NCI-H2227 (cell line): ENCODE results near the gene SCRT2.

Experiments
- DNase-seq: peaks from one replicate; lab custom pipeline; 2025; ENCODE audit not compliant: unreplicated experiment; lab: John Stamatoyannopoulos, UW

The SCRT2 gene

GRCh38 chr20:635028-635892 lies 40.3 kb downstream of the SCRT2 start:
- DNase-seq: no peak

GRCh38 chr20:634148-634925 lies 41.3 kb downstream of the SCRT2 start:
- DNase-seq: no peak

- no peak for DNase-seq
These were observed 44.5 kb downstream of the SCRT2 start for GRCh38 chr20:631101-631500.

- no peak for DNase-seq
These were observed 49.0 kb downstream of the SCRT2 start for GRCh38 chr20:626579-626978.

GRCh38 chr20:625360-625932 lies 50.2 kb downstream of the SCRT2 start:
- no peak for DNase-seq

- no peak for DNase-seq
These were observed 51.9 kb downstream of the SCRT2 start for GRCh38 chr20:623704-624103.

- no peak for DNase-seq
These were observed 52.6 kb downstream of the SCRT2 start for GRCh38 chr20:623021-623420.

- no peak for DNase-seq
These were observed 53.4 kb downstream of the SCRT2 start for GRCh38 chr20:622161-622560.

- DNase-seq: no peak
These were observed 54.4 kb downstream of the SCRT2 start for GRCh38 chr20:621125-621756.

DNA sequence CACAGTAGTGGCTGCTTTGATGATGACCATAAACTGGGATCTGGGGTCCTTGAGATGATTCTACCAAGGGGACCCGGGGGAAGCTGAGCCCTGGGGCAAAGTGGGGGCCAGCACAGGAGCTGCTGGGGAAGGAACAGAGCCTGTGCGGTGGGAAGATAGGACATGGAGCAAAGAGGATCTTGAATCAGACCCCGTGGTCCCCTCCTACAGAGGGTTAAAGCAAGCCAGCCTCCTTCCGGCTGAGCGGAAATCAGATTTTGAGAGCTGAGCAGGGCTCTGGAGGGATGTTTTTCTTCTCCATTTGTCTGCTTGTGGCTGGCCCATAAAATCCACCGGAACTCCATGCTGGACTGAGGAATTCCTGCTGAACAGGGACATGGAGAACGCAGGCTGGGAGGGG lies 55.4 kb downstream of the SCRT2 start:
- no peak for DNase-seq

DNA sequence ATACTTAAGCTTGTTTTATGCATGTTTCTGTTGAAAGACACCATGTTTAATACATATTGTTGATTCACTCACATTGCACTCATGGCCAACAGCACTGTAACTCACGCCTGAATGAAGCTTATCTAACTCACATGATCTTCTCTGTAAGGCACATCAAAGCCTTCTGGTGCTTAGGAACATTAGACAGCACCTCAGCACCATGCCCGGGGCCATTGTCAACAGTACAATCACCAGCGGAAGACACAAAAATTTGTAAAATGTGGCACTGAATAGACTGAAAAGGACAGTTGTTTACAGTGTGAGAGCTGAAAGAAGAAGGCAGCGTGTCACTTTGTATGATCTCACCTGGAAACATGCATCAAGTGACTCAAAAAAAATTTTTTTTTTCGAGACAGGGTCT lies 56.6 kb downstream of the SCRT2 start:
- no peak for DNase-seq

GRCh38 chr20:617934-618690 lies 57.5 kb downstream of the SCRT2 start:
- no peak for DNase-seq

DNA sequence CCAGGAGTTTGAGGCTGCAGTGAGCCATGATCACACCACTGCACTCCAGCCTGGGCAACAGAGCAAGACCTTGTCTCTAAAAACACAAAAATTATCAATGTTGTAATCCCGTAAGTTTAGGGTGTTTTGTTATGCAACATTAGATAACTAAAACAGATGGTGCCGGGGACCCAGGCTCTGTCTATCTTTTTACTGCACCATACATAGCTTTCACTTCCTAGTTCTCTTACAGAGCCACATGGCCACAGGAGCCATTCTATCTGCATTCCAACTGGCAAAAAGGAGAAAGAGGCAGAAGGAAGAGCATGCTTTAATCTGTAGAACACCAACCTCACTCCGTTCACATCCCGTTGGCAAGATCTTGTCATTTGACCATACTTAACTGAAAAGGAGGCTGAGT lies 60.1 kb downstream of the SCRT2 start:
- DNase-seq: no peak

DNA sequence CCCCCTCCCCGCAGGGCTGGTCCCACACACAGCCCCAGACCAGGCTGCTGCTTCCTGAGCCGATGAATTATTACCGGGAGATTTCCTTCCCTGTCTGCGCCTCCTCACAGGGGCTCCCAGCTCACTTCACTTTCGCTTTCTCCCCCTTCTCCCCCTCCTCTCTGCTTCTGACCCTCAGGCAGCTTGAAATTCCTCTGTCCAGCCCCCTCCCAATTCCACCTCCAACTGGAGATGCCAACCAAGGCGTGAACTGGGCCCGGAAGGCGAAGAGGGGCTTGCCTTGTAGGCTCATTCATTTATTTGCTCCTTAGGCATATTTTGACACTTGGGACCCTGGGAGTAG lies 63.8 kb downstream of the SCRT2 start:
- DNase-seq: no peak
